Measurements from ENCODE around the gene CYB5D1. TPM values are rescaled to one million over a fixed set of nuclear protein-coding genes. Genes with fewer than 3 reads are reported as not detected.

Gene CYB5D1
- total and polyA plus RNA-seq, 3 donors from 2014 or later: 9.9 to 12.8 (median 10.1) TPM

DNA sequence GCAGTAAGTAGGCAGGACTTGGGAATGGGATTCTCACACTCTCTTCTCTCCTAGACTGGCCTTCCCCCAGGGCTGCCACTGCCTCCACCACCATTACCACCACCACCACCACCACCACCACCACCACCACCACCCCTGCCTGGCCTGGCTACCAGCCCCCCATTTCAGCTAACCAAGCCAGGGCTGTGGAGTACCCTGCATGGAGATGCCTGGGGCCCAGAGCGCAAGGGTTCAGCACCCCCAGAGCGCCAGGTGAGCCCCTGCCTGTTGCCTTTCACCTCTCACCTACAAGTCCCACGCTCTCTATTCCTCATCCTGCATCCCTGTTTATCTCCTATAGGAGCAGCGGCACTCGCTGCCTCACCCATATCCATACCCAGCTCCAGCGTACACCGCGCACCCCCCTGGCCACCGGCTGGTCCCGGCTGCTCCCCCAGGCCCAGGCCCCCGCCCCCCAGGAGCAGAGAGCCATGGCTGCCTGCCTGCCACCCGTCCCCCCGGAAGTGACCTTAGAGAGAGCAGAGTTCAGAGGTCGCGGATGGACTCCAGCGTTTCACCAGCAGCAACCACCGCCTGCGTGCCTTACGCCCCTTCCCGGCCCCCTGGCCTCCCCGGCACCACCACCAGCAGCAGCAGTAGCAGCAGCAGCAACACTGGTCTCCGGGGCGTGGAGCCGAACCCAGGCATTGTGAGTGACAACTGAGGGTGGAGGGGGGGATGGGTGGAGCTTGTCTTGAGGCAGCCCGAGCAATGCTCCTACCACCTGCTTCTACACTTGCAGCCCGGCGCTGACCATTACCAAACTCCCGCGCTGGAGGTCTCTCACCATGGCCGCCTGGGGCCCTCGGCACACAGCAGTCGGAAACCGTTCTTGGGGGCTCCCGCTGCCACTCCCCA is 10.8 kb upstream of the CYB5D1 start:
- Histone ChIP-seq H3K4me3 (no peak overlapping the region), H3K36me3 (ENCODE audit: low read depth, missing control alignments) (no peaks in the 10 kb centered on the region), H3K27ac (no peak overlapping the region), H3K4me1 (peaks cover 13% of the 10 kb centered on the region), H3K27me3 (no peaks in the 10 kb centered on the region), H3K9me3 (no peaks in the 10 kb centered on the region)
- no peak for DNase-seq
- WGBS, 2 donors: 86 to 88% methylated on average over 26 to 33 of the region's 34 CpGs
- intact Hi-C loops (cut with DNase I; ENCODE audit: low total_unique reads): no loop called here
- no peak for TF ChIP-seq POLR2A (IDR thresholded peaks at IDR 0.05)
- TF ChIP-seq, protein P1, sequence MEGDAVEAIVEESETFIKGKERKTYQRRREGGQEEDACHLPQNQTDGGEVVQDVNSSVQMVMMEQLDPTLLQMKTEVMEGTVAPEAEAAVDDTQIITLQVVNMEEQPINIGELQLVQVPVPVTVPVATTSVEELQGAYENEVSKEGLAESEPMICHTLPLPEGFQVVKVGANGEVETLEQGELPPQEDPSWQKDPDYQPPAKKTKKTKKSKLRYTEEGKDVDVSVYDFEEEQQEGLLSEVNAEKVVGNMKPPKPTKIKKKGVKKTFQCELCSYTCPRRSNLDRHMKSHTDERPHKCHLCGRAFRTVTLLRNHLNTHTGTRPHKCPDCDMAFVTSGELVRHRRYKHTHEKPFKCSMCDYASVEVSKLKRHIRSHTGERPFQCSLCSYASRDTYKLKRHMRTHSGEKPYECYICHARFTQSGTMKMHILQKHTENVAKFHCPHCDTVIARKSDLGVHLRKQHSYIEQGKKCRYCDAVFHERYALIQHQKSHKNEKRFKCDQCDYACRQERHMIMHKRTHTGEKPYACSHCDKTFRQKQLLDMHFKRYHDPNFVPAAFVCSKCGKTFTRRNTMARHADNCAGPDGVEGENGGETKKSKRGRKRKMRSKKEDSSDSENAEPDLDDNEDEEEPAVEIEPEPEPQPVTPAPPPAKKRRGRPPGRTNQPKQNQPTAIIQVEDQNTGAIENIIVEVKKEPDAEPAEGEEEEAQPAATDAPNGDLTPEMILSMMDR (IDR thresholded peaks at IDR 0.05): no peak

DNA sequence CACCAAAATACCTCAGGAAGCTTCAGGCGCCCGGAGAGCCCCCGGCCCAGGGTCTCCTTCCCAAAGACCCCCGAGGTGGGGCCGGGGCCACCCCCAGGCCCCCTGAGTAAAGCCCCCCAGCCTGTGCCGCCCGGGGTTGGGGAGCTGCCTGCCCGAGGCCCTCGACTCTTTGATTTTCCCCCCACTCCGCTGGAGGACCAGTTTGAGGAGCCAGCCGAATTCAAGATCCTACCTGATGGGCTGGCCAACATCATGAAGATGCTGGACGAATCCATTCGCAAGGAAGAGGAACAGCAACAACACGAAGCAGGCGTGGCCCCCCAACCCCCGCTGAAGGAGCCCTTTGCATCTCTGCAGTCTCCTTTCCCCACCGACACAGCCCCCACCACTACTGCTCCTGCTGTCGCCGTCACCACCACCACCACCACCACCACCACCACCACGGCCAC is 9.6 kb upstream of the CYB5D1 start:
- TF ChIP-seq, protein P1 (IDR thresholded peaks at IDR 0.05): no peak
- TF ChIP-seq POLR2A (IDR thresholded peaks at IDR 0.05): no peak
- Histone ChIP-seq H3K36me3 (ENCODE audit: low read depth, missing control alignments) (no peaks in the 10 kb centered on the region), H3K27ac (no peak overlapping the region), H3K4me1 (peaks cover 12% of the 10 kb centered on the region), H3K9me3 (no peaks in the 10 kb centered on the region), H3K27me3 (no peaks in the 10 kb centered on the region), H3K4me3 (no peak overlapping the region)
- intact Hi-C loops (cut with DNase I; ENCODE audit: low total_unique reads): no loop called here
- 88% methylated on average over 16 to 20 of the region's 20 CpGs for WGBS, 2 donors
- no peak for DNase-seq

DNA sequence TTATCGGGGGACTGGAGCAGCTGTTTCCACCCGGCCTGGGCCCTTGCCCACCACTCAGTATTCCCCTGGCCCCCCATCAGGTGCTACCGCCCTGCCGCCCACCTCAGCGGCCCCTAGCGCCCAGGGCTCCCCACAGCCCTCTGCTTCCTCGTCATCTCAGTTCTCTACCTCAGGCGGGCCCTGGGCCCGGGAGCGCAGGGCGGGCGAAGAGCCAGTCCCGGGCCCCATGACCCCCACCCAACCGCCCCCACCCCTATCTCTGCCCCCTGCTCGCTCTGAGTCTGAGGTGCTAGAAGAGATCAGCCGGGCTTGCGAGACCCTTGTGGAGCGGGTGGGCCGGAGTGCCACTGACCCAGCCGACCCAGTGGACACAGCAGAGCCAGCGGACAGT is 9.1 kb upstream of the CYB5D1 start:
- no peak overlapping the region for H3K4me3 ChIP-seq
- no peaks in the 10 kb centered on the region for H3K36me3 ChIP-seq (ENCODE audit: low read depth, missing control alignments)
- DNase-seq: no peak
- H3K9me3 ChIP-seq: no peaks in the 10 kb centered on the region
- peaks cover 10% of the 10 kb centered on the region for H3K4me1 ChIP-seq
- 92% methylated on average over 2 to 21 of the region's 21 CpGs for WGBS, 2 donors
- H3K27ac ChIP-seq: no peak overlapping the region
- TF ChIP-seq, protein P1 (IDR thresholded peaks at IDR 0.05): no peak
- TF ChIP-seq POLR2A (IDR thresholded peaks at IDR 0.05): no peak
- no peaks in the 10 kb centered on the region for H3K27me3 ChIP-seq
- intact Hi-C loops (cut with DNase I; ENCODE audit: low total_unique reads): no loop called here

DNA sequence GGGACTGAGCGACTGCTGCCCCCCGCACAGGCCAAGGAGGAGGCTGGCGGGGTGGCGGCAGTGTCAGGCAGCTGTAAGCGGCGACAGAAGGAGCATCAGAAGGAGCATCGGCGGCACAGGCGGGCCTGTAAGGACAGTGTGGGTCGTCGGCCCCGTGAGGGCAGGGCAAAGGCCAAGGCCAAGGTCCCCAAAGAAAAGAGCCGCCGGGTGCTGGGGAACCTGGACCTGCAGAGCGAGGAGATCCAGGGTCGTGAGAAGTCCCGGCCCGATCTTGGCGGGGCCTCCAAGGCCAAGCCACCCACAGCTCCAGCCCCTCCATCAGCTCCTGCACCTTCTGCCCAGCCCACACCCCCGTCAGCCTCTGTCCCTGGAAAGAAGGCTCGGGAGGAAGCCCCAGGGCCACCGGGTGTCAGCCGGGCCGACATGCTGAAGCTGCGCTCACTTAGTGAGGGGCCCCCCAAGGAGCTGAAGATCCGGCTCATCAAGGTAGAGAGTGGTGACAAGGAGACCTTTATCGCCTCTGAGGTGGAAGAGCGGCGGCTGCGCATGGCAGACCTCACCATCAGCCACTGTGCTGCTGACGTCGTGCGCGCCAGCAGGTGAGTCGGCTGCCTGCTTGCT is 8.6 kb upstream of the CYB5D1 start:
- TF ChIP-seq, protein P1 (IDR thresholded peaks at IDR 0.05): no peak
- TF ChIP-seq POLR2A (IDR thresholded peaks at IDR 0.05): no peak
- Histone ChIP-seq H3K4me1 (peaks cover 10% of the 10 kb centered on the region), H3K27me3 (no peaks in the 10 kb centered on the region), H3K4me3 (no peak overlapping the region), H3K9me3 (no peaks in the 10 kb centered on the region), H3K27ac (peak overlapping the region in 1 of 2 donors; percentile 6), H3K36me3 (ENCODE audit: low read depth, missing control alignments) (no peaks in the 10 kb centered on the region)
- no peak for DNase-seq
- 82 to 83% methylated on average over 23 to 32 of the region's 35 CpGs for WGBS, 2 donors
- intact Hi-C loops (cut with DNase I; ENCODE audit: low total_unique reads): no loop called here
